BJ (cell line): Measurements from ENCODE around the gene SCD5. TPM values are rescaled to one million over a fixed set of nuclear protein-coding genes. Genes with fewer than 3 reads are reported as not detected.

ENCODE experiments used
- CTCF ChIA-PET: fragments of 350-600 bp; formaldehyde crosslinking; extraction: SDS; loops from one replicate; lab custom pipeline; 2021; ENCODE audit warnings: antibody characterized with exemption, inconsistent platforms; lab: Yijun Ruan, JAX
- POLR2A ChIA-PET: fragments of 300-600 bp; sonication (Branson Sonifier 250); formaldehyde crosslinking; extraction: SDS; loops from one replicate; lab custom pipeline; 2021; ENCODE audit warnings: antibody characterized with exemption; lab: Charles Lee
- DNase-seq: peaks from one replicate; pipeline ENCODE4 v3.0.0-alpha.2; 2011; ENCODE audit warnings: low read depth
- H3K27me3 ChIP-seq: 2 replicates; pipeline ENCODE4 v1.6.0; 2011; ENCODE audit warnings: low read length; ENCODE audit not compliant: control insufficient read depth, insufficient read depth
- H3K36me3 ChIP-seq: 2 replicates; pipeline ENCODE4 v1.5.1; 2011; ENCODE audit warnings: low read length; ENCODE audit not compliant: control insufficient read depth, insufficient read depth
- H3K4me3 ChIP-seq: 2 replicates; pipeline ENCODE4 v1.5.1; 2011; ENCODE audit warnings: low read depth, mild to moderate bottlenecking, control low read depth, low read length
- polyA plus RNA-seq: library from polyadenylated mRNA; depleted of rRNA; stranded (reverse); fragments of >200 nt; gene quantifications from 2 replicates; pipeline ENCODE4 v1.2.3, GENCODE V29; 2011
- TF ChIP-seq, protein P1 (sequence below): IDR thresholded peaks from 2 replicates; pipeline ENCODE4 v1.5.1; 2011; ENCODE audit warnings: low read depth, mild to moderate bottlenecking, control low read depth, inconsistent platforms, low read length, moderate library complexity; ENCODE audit not compliant: insufficient read depth

SCD5 gene
- polyA plus RNA-seq, 1 experiment = 32.5 TPM

DNA sequence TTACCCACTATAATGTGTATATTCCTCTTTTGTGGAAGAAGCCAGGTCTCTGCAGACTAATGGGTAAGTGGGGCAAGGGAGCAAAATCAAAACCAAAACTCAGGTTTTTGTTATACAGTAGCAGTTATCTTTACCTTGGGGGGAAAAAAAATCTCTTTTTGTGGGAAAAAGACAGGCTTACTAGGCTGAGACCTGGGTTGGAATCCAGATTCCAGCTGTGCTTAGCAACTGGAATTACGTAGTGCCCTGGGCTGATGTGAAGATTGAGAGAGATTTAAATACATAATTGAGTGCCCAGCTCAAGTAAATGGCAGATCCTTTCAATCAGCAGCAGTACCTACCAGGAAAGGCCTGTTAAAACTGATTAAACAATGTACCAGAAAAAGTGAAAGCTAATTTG lies 15.4 kb upstream of the SCD5 start:
- no peaks in the 10 kb centered on the region for H3K27me3 ChIP-seq
- TF ChIP-seq, protein P1, sequence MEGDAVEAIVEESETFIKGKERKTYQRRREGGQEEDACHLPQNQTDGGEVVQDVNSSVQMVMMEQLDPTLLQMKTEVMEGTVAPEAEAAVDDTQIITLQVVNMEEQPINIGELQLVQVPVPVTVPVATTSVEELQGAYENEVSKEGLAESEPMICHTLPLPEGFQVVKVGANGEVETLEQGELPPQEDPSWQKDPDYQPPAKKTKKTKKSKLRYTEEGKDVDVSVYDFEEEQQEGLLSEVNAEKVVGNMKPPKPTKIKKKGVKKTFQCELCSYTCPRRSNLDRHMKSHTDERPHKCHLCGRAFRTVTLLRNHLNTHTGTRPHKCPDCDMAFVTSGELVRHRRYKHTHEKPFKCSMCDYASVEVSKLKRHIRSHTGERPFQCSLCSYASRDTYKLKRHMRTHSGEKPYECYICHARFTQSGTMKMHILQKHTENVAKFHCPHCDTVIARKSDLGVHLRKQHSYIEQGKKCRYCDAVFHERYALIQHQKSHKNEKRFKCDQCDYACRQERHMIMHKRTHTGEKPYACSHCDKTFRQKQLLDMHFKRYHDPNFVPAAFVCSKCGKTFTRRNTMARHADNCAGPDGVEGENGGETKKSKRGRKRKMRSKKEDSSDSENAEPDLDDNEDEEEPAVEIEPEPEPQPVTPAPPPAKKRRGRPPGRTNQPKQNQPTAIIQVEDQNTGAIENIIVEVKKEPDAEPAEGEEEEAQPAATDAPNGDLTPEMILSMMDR = no peak
- no peak for DNase-seq
- H3K4me3 ChIP-seq = no peak overlapping the region
- H3K36me3 ChIP-seq = peaks cover 5% of the 10 kb centered on the region
- POLR2A ChIA-PET = no interaction called here
- CTCF ChIA-PET = interaction anchor here (0.6 kb wide), 1 partner anchor 278 kb away, joined by 3 read pairs; no protein-coding TSS in a partner anchor

DNA sequence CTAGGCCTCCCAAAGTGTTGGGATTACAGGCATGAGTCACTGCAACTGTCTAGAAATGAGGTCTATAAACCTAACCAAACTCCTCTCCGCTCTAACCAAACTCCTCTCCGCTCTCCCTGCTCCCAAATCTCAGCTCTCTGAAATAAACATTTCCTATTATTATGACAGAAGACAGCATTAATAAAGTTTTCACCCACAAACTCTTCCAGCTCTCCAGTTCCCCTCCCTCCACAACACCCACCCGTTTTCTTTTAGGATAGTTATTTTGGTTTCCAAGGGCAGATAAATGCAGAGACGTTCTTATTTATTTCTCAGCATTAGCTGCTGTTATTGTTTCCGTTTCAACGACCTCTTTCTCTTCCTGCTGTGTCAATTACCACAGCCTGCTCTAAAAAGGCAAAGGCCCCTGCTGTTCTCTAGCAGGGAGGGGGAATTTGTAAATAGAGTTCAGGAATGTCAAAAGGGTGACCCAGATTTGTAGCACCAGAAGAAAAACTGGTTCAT lies 13.3 kb upstream of the SCD5 start:
- TF ChIP-seq, protein P1 = no peak
- H3K36me3 ChIP-seq = no peaks in the 10 kb centered on the region
- H3K27me3 ChIP-seq = no peaks in the 10 kb centered on the region
- CTCF ChIA-PET = interaction anchor here (0.8 to 2.9 kb wide), 4 partner anchors 10 to 350 kb away, joined by 3 to 12 read pairs (median 3); partner anchors contain the start of gene SCD5
- POLR2A ChIA-PET = interaction anchor here (0.6 kb wide), 1 partner anchor 200 kb away, joined by 3 read pairs; no protein-coding TSS in a partner anchor
- no peak for DNase-seq
- no peak overlapping the region for H3K4me3 ChIP-seq

DNA sequence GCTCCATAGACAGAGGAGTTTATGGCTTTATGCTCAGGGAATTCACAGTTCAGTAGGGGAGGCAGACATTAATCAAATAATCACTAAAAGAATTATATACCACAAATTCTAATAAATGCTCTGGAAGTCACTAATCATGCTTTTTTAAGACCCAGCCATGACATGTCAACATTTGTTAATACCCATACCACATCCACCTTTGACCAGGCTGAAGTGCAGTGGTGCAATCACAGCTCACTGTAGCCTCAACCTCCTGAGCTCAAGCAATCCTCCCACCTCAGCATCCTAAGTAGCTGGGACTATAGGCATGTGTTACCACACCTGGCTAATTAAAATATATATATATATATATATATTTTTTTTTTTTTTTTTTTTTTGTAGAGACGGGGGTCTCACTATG lies 12.8 kb upstream of the SCD5 start:
- no peak for DNase-seq
- TF ChIP-seq, protein P1 = no peak
- ChIA-PET CTCF (interaction anchor here (0.8 to 2.9 kb wide), 4 partner anchors 9 to 350 kb away, joined by 3 to 12 read pairs (median 3); partner anchors contain the start of gene SCD5), POLR2A (interaction anchor here (0.6 kb wide), 1 partner anchor 199 kb away, joined by 3 read pairs; no protein-coding TSS in a partner anchor)
- H3K4me3 ChIP-seq = no peak overlapping the region
- H3K36me3 ChIP-seq = no peaks in the 10 kb centered on the region
- H3K27me3 ChIP-seq = no peaks in the 10 kb centered on the region

DNA sequence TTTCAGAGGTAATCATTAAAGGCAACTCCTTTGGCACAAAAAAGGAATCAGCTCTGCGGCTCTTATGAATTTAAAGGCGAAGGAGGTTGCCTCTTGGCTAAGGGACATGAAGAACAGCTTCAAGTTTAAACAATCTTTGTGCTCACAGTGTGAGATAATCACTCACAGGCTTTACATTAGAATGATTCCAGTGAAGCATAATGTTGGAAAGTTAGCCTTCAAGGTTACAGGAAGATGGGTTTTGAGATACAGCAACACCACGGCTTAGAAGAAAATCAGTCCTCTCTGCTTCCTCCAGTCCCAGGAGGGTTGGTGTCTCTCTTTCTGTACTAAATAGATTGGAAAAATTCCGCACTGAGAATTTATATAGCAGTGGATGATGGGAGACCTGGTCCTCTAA lies 11.6 kb upstream of the SCD5 start:
- POLR2A ChIA-PET = no interaction called here
- TF ChIP-seq, protein P1 = no peak

DNA sequence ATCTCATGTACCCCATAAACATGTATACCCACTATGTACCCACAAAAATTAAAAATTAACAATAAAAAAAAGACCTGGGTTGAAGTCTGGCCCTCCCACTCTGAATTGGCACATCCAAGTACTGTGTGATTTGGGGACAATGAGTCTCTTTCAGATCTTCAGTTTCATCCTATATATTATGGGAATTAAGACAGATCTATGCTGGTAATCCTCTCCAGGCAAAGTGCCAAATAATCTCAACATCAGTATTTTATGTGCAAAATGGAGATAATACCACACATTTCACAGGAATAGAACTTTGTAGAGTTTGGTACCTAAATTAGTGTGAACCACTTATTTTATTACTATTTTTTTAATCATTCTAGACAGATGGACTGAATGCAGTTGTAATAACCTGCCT lies 11.0 kb upstream of the SCD5 start:
- TF ChIP-seq, protein P1 = no peak
- no peak for DNase-seq
- no peak overlapping the region for H3K4me3 ChIP-seq
- H3K27me3 ChIP-seq = peaks cover 3% of the 10 kb centered on the region; the same call in 1 of the 2 replicates
- POLR2A ChIA-PET = no interaction called here
- CTCF ChIA-PET = no interaction called here
- no peaks in the 10 kb centered on the region for H3K36me3 ChIP-seq

More for the DNA sequence above, 11.6 kb upstream of the SCD5 start:
- CTCF ChIA-PET = no interaction called here
- DNase-seq = no peak
- Histone ChIP-seq H3K4me3 (no peak overlapping the region), H3K27me3 (no peaks in the 10 kb centered on the region; the same call in 1 of the 2 replicates), H3K36me3 (no peaks in the 10 kb centered on the region)
